ENCODE measurements around the gene HOXA10. TPM values are rescaled to one million over a fixed set of nuclear protein-coding genes. Genes with fewer than 3 reads are reported as not detected.

The HOXA10 gene
- total and polyA plus RNA-seq, 8 donors, result 0.18 to 337 (median 0.92) TPM; not detected in 5

GRCh38 chr7:27202018-27202861 is 28.1 kb upstream of the HOXA10 start:
- TF ChIP-seq POLR2AphosphoS5 (IDR thresholded peaks at IDR 0.05), result no peak
- no peak for TF ChIP-seq EP300 (IDR thresholded peaks at IDR 0.05)
- intact Hi-C loops (cut with DNase I; ENCODE audit: low total_unique reads), result loop anchor here (10.0 kb wide), 3 partner anchors 373 to 813 kb away; no protein-coding TSS in a partner anchor
- Histone ChIP-seq H3K9me3 (peaks cover 0 to 7% (median 0%) of the 10 kb centered on the region in 4 donors), H3K4me3 (no peak overlapping the region), H3K36me3 (no peaks in the 10 kb centered on the region), H3K27ac (no peak overlapping the region), H3K27me3 (peaks cover 64 to 100% (median 96%) of the 10 kb centered on the region in 3 donors), H3K4me1 (peaks cover 39 to 61% (median 52%) of the 10 kb centered on the region in 4 donors)
- WGBS, 5 donors, result 16 to 27% (median 19%) methylated on average over 29 to 30 of the region's 30 CpGs
- no peak for DNase-seq

- TF ChIP-seq POLR2A (IDR thresholded peaks at IDR 0.05) (no peak), EP300 (IDR thresholded peaks at IDR 0.05) (no peak), CTCF (IDR thresholded peaks at IDR 0.05) (no peak), POLR2AphosphoS5 (IDR thresholded peaks at IDR 0.05) (no peak)
- Histone ChIP-seq H3K4me1 (peaks cover 39 to 61% (median 52%) of the 10 kb centered on the region in 4 donors), H3K9me3 (peaks cover 0 to 7% (median 0%) of the 10 kb centered on the region in 4 donors), H3K4me3 (peak overlapping the region in 2 of 4 donors; percentile 5 to 50), H3K27me3 (peaks cover 63 to 100% (median 96%) of the 10 kb centered on the region in 3 donors), H3K36me3 (no peaks in the 10 kb centered on the region), H3K27ac (no peak overlapping the region)
- intact Hi-C loops (cut with DNase I; ENCODE audit: low total_unique reads), result loop anchor here (10.0 kb wide), 3 partner anchors 373 to 813 kb away; no protein-coding TSS in a partner anchor
- DNase-seq, result no peak
- 10 to 18% (median 11%) methylated on average over 4 of the region's 4 CpGs for WGBS, 5 donors
Measured at GRCh38 chr7:27201580-27202017, 27.5 kb upstream of the HOXA10 start.

- Histone ChIP-seq H3K27ac (no peak overlapping the region), H3K4me3 (peak overlapping the region in 2 of 4 donors; percentile 5 to 50), H3K4me1 (peaks cover 39 to 67% (median 54%) of the 10 kb centered on the region in 4 donors), H3K36me3 (no peaks in the 10 kb centered on the region), H3K9me3 (peaks cover 0 to 7% (median 0%) of the 10 kb centered on the region in 4 donors), H3K27me3 (peaks cover 57 to 100% (median 95%) of the 10 kb centered on the region in 3 donors)
- intact Hi-C loops (cut with DNase I; ENCODE audit: low total_unique reads), result loop anchor here (10.0 kb wide), 3 partner anchors 374 to 814 kb away; no protein-coding TSS in a partner anchor
- no peak for TF ChIP-seq CTCF (IDR thresholded peaks at IDR 0.05)
- no peak for TF ChIP-seq POLR2AphosphoS5 (IDR thresholded peaks at IDR 0.05)
- TF ChIP-seq POLR2A (IDR thresholded peaks at IDR 0.05), result no peak
- TF ChIP-seq EP300 (IDR thresholded peaks at IDR 0.05), result no peak
- DNase-seq, result no peak
- WGBS, 5 donors, result 8 to 11% (median 9%) methylated on average over 14 of the region's 14 CpGs
Measured at GRCh38 chr7:27200761-27201579, 26.9 kb upstream of the HOXA10 start.

- peak in 1 of 2 donors; percentile 52 for DNase-seq
- H3K9me3 ChIP-seq, result no peaks in the 10 kb centered on the region
- H3K27ac ChIP-seq, result no peak within 1 kb of the TSS
- H3K36me3 ChIP-seq, result no peaks in the 10 kb centered on the region
- intact Hi-C loops (cut with DNase I; ENCODE audit: low total_unique reads), result loop anchor here (10.0 kb wide), 3 partner anchors 375 to 815 kb away; no protein-coding TSS in a partner anchor
- peaks cover 48 to 100% (median 95%) of the 10 kb centered on the region in 3 donors for H3K27me3 ChIP-seq
- 2 to 4% (median 2%) methylated on average over 30 to 98 of the region's 99 CpGs for WGBS, 5 donors
- H3K4me1 ChIP-seq, result peaks cover 35 to 58% (median 47%) of the 10 kb centered on the region in 4 donors
- TF ChIP-seq POLR2AphosphoS5 (IDR thresholded peaks at IDR 0.05) (no peak), CTCF (IDR thresholded peaks at IDR 0.05) (no peak), EP300 (IDR thresholded peaks at IDR 0.05) (no peak), POLR2A (IDR thresholded peaks at IDR 0.05) (no peak)
- peak within 1 kb of the TSS; percentile 28 to 50 (median 40) for H3K4me3 ChIP-seq
Measured at GRCh38 chr7:27199849-27200760, 26.0 kb upstream of the HOXA10 start, which contains the start of gene HOXA13. Gene HOXA13, minus strand, starts transcription at chr7:27200091. Its CDS starts 14 bp downstream, at chr7:27200077.

All from stomach (tissue), 9 donors.